Measurements from ENCODE around the gene PCDHGA2. TPM values are rescaled to one million over a fixed set of nuclear protein-coding genes. Genes with fewer than 3 reads are reported as not detected.
"Not testable (repeated sequence)": the region's sequence is repeated elsewhere in the genome, so short reads cannot be mapped to it uniquely, and the experiment has no call there.

The PCDHGA2 gene
- total and polyA plus RNA-seq, 9 of the 15 experiments (the other 6 are each of a cell fraction or from before 2014, with no cell fraction given), result 0.07 to 0.27 (median 0.15) TPM; not detected in 2

DNA sequence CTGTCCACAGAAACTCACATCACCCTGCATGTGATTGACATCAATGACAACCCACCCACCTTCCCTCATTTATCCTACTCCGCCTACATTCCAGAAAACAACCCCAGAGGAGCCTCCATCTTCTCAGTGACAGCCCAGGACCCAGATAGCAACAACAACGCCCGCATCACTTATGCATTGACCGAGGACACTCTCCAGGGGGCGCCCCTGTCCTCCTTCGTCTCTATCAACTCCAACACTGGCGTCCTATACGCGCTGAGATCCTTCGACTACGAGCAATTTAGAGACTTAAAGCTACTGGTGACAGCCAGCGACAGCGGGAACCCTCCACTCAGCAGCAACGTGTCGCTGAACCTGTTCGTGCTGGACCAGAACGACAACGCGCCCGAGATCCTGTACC is 6.8 kb downstream of the PCDHGA2 start (continued):
- TF ChIP-seq, protein P1, sequence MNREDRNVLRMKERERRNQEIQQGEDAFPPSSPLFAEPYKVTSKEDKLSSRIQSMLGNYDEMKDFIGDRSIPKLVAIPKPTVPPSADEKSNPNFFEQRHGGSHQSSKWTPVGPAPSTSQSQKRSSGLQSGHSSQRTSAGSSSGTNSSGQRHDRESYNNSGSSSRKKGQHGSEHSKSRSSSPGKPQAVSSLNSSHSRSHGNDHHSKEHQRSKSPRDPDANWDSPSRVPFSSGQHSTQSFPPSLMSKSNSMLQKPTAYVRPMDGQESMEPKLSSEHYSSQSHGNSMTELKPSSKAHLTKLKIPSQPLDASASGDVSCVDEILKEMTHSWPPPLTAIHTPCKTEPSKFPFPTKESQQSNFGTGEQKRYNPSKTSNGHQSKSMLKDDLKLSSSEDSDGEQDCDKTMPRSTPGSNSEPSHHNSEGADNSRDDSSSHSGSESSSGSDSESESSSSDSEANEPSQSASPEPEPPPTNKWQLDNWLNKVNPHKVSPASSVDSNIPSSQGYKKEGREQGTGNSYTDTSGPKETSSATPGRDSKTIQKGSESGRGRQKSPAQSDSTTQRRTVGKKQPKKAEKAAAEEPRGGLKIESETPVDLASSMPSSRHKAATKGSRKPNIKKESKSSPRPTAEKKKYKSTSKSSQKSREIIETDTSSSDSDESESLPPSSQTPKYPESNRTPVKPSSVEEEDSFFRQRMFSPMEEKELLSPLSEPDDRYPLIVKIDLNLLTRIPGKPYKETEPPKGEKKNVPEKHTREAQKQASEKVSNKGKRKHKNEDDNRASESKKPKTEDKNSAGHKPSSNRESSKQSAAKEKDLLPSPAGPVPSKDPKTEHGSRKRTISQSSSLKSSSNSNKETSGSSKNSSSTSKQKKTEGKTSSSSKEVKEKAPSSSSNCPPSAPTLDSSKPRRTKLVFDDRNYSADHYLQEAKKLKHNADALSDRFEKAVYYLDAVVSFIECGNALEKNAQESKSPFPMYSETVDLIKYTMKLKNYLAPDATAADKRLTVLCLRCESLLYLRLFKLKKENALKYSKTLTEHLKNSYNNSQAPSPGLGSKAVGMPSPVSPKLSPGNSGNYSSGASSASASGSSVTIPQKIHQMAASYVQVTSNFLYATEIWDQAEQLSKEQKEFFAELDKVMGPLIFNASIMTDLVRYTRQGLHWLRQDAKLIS (CRISPR knock-in tag; IDR thresholded peaks at IDR 0.05), result no peak
- TF ChIP-seq BACH1 (tag; IDR thresholded peaks at IDR 0.05) (no peak), RBM25 (IDR thresholded peaks at IDR 0.05; ENCODE audit: low read depth, low read length, severe bottlenecking) (no peak)
- TF ChIP-seq, protein P2, sequence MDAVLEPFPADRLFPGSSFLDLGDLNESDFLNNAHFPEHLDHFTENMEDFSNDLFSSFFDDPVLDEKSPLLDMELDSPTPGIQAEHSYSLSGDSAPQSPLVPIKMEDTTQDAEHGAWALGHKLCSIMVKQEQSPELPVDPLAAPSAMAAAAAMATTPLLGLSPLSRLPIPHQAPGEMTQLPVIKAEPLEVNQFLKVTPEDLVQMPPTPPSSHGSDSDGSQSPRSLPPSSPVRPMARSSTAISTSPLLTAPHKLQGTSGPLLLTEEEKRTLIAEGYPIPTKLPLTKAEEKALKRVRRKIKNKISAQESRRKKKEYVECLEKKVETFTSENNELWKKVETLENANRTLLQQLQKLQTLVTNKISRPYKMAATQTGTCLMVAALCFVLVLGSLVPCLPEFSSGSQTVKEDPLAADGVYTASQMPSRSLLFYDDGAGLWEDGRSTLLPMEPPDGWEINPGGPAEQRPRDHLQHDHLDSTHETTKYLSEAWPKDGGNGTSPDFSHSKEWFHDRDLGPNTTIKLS (IDR thresholded peaks at IDR 0.05; ENCODE audit: borderline replicate concordance, low read depth), result no peak

DNA sequence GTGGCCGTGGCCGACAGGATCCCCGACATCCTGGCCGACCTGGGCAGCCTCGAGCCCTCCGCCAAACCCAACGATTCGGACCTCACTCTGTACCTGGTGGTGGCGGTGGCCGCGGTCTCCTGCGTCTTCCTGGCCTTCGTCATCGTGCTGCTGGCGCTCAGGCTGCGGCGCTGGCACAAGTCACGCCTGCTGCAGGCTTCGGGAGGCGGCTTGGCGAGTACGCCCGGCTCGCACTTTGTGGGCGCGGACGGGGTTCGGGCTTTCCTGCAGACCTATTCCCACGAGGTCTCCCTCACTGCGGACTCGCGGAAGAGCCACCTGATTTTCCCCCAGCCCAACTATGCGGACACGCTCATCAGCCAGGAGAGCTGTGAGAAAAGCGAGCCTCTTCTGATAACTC is 7.5 kb downstream of the PCDHGA2 start:
- H3K36me3 ChIP-seq (ENCODE audit: control insufficient read depth, insufficient read depth, low read length); BruUV-seq (replicated peaks); H3K4me3 ChIP-seq; H4K20me1 ChIP-seq (replicated peaks; ENCODE audit: control insufficient read depth, insufficient read depth, low read length); H3K27me3 ChIP-seq (ENCODE audit: control insufficient read depth in 2 of 2, insufficient read depth in 2 of 2, low read length in 2 of 2); DNase-seq (ENCODE audit: extremely low read depth in 1 of 4, low spot score in 3 of 4); intact Hi-C loops (cut with micrococcal nuclease); H3K4me1 ChIP-seq (replicated peaks in 1 of 2; ENCODE audit: control insufficient read depth in 2 of 2, insufficient read depth in 2 of 2, low read length in 2 of 2); H3K4me2 ChIP-seq (ENCODE audit: insufficient read depth, low read length); H3K9me1 ChIP-seq (ENCODE audit: control insufficient read depth, insufficient read depth, low read length); in situ Hi-C loops (cut with MboI); H3K27ac ChIP-seq (ENCODE audit: extremely low read depth, low read depth, low read length); POLR2A ChIA-PET; H2AFZ ChIP-seq (ENCODE audit: low read depth, low read length); H3K79me2 ChIP-seq (ENCODE audit: control insufficient read depth, insufficient read depth, low read length); H3K9ac ChIP-seq (ENCODE audit: insufficient read depth in 1 of 2, low read depth in 2 of 2, low read length in 2 of 2); ATAC-seq; H3K9me3 ChIP-seq (replicated peaks; ENCODE audit: control insufficient read depth, insufficient read depth, low read depth, low read length); CTCF ChIA-PET (ENCODE audit: low intra/inter-chr PET ratio); FAIRE-seq: not testable (repeated sequence)
- whole genome bisulfite sequencing (ENCODE audit: insufficient coverage, low coverage, missing lambda C conversion rate), result 19% methylated on average over 3 of the region's 35 CpGs
